Measurements from ENCODE around the gene USP4.

DNA sequence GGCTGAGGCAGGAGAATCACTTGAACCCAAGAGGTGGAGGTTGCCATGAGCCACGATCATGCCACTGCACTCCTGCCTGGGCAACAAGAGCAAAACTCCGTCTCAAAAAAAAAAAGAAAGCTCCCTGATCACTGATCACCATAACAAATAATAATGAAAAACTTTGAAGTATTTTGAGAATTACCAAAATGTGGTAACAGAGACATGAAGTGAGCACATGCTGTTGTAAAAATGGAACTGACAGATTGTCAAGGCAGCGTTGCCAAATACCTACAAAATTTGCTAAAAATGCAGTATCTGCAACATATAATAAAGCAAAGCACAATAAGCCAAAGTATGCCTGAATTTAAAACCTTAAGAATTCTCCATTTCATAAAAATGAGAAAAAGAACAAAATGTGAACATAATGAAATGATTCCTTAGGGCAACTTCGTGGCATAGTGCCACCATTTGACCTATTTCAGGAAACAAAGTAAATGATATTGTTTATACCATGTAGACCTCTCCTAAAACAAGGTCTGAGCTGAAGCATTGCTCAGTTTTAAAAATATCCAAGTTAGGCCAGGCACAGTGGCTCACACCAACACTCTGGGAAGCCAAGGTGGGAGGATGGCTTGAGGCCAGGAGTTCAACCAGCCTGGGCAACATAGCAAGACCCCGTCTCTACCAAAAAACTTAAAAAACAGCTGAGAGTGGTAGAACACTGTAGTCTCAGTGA is 5.8 kb downstream of the USP4 start:
- TF ChIP-seq, protein P1, sequence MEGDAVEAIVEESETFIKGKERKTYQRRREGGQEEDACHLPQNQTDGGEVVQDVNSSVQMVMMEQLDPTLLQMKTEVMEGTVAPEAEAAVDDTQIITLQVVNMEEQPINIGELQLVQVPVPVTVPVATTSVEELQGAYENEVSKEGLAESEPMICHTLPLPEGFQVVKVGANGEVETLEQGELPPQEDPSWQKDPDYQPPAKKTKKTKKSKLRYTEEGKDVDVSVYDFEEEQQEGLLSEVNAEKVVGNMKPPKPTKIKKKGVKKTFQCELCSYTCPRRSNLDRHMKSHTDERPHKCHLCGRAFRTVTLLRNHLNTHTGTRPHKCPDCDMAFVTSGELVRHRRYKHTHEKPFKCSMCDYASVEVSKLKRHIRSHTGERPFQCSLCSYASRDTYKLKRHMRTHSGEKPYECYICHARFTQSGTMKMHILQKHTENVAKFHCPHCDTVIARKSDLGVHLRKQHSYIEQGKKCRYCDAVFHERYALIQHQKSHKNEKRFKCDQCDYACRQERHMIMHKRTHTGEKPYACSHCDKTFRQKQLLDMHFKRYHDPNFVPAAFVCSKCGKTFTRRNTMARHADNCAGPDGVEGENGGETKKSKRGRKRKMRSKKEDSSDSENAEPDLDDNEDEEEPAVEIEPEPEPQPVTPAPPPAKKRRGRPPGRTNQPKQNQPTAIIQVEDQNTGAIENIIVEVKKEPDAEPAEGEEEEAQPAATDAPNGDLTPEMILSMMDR (conservative IDR thresholded peaks at IDR 0.05; ENCODE audit: low read depth, low read length), result no peak
- no peak for TF ChIP-seq EZH2 (IDR thresholded peaks at IDR 0.05; ENCODE audit: borderline replicate concordance, low read depth, low read length, poor library complexity, severe bottlenecking)

Measured in A673 (cell line).